D721Med (cell line): Measurements from ENCODE around the gene IGF1R.

ENCODE experiments used
- DNase-seq: peaks from one replicate; pipeline ENCODE4 v3.0.0; 2011; ENCODE audit warnings: low spot score; ENCODE audit not compliant: insufficient read length
- FAIRE-seq: peaks from 2 replicates; lab custom pipeline; 2011; peaks lifted over from hg19 to GRCh38; lab: Jason Lieb, UNC
- TF ChIP-seq, protein P1 (sequence below): IDR thresholded peaks from 2 replicates; pipeline ENCODE4 v1.5.1; 2012; ENCODE audit warnings: mild to moderate bottlenecking, control low read depth; ENCODE audit not compliant: insufficient read depth; ENCODE audit errors: missing control alignments

The IGF1R gene

DNA sequence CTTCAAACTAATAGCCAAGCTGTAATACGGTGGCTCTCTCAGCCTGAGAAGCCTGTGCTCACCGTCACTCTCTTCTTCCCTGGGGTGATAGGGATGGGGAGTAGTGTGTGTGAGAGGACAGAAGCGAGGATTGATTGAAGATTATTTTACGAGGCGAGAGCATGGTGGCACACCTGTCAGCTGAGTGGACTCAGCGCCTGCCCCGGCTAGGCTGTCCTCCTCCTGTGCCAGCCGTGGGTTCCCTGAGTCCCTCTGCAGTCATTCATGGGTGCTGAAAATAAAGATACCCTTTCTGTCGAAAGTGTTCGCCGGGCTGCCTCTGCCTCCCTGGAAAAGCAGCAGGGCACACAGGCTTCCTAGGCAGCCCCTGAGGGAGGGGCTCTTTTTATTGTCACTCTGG is 235.1 kb downstream of the IGF1R start:
- no peak for DNase-seq
- no peak for FAIRE-seq
- TF ChIP-seq, protein P1, sequence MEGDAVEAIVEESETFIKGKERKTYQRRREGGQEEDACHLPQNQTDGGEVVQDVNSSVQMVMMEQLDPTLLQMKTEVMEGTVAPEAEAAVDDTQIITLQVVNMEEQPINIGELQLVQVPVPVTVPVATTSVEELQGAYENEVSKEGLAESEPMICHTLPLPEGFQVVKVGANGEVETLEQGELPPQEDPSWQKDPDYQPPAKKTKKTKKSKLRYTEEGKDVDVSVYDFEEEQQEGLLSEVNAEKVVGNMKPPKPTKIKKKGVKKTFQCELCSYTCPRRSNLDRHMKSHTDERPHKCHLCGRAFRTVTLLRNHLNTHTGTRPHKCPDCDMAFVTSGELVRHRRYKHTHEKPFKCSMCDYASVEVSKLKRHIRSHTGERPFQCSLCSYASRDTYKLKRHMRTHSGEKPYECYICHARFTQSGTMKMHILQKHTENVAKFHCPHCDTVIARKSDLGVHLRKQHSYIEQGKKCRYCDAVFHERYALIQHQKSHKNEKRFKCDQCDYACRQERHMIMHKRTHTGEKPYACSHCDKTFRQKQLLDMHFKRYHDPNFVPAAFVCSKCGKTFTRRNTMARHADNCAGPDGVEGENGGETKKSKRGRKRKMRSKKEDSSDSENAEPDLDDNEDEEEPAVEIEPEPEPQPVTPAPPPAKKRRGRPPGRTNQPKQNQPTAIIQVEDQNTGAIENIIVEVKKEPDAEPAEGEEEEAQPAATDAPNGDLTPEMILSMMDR, result no peak

- no peak for DNase-seq
- TF ChIP-seq, protein P1, result no peak
- FAIRE-seq, result no peak
These were observed 236.6 kb downstream of the IGF1R start for GRCh38 chr15:98884894-98885293.

DNA sequence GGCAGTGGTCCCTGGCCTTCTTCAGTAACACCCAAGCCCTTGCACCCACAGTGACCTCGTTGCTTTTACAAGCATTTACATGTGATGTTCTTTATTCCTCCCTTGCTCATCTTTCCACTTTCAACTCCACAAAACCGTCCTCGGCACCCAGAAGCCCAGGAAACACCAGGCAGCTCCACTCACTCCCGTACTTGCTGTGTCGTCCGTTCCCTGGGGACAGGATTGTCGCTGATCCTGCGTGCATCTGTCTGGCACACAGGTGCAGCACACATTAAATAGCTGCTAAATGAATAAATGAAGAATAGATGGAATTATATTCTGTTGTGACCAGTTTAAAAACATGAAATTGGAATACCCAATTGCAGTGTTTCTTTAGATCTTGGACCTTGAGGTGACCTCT is 239.6 kb downstream of the IGF1R start:
- no peak for DNase-seq
- FAIRE-seq, result no peak
- TF ChIP-seq, protein P1, result no peak

- no peak for FAIRE-seq
These were observed 240.6 kb downstream of the IGF1R start for GRCh38 chr15:98888820-98889479.

GRCh38 chr15:98889930-98890695 is 241.8 kb downstream of the IGF1R start:
- TF ChIP-seq, protein P1, result no peak
- DNase-seq, result no peak
- peak; percentile 6 for FAIRE-seq

More at GRCh38 chr15:98888820-98889479, 240.6 kb downstream of the IGF1R start:
- DNase-seq, result no peak
- TF ChIP-seq, protein P1, result no peak

- DNase-seq (no peak), FAIRE-seq (no peak)
- TF ChIP-seq, protein P1, result no peak
These were observed 243.0 kb downstream of the IGF1R start for GRCh38 chr15:98891301-98891700.

DNA sequence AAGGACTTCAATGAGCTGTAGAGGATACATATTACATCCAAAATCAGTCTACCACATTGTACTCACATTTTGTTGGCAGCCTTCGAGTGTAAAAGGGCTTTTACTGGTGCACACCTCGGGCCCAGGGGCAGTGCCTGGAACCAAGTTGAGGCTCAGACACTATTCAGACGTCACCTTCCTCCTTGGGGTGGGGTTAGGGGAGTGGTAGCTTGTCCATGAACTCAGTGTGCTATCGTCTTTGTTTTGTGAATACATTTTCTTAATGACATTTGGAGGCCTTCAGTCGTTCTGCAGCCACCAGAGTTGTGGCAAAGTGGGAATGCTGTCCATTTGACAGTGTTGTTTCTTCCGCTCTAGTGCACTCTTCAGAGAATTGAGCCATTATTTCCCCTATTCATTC is 245.1 kb downstream of the IGF1R start:
- TF ChIP-seq, protein P1, result no peak
- DNase-seq (no peak), FAIRE-seq (no peak)
